ENCODE data around the gene ZNF350. TPM values are rescaled to one million over a fixed set of nuclear protein-coding genes. Genes with fewer than 3 reads are reported as not detected.

Gene ZNF350
- total and polyA plus RNA-seq, 2 of the 13 experiments (the other 11 are each of a cell fraction or from before 2014, with no cell fraction given), result 3.7 to 6.9 TPM

- TF ChIP-seq ZBTB25 (CRISPR knock-in tag; IDR thresholded peaks at IDR 0.05) (no peak), FOSL2 (CRISPR knock-in tag; IDR thresholded peaks at IDR 0.05) (peak; percentile 20; the same call in 1 of the 2 replicates), TCF7 (IDR thresholded peaks at IDR 0.05; ENCODE audit: low read depth) (peak; percentile 69; the same call in 1 of the 2 replicates), ZNF850 (CRISPR knock-in tag; conservative IDR thresholded peaks at IDR 0.05) (no peak), ZNF709 (CRISPR knock-in tag; IDR thresholded peaks at IDR 0.05) (0 out of 2 replicates have a peak, but pooled peaks have one; percentile 55), RBM39 (IDR thresholded peaks at IDR 0.05; ENCODE audit: low read depth, low read length, poor library complexity, severe bottlenecking) (no peak), ZNF652 (CRISPR knock-in tag; IDR thresholded peaks at IDR 0.05; ENCODE audit: borderline replicate concordance, low read depth) (no peak), RBM22 (optimal IDR thresholded peaks at IDR 0.05; ENCODE audit: low read length) (no peak), PRPF4 (IDR thresholded peaks at IDR 0.05; ENCODE audit: low read depth, low read length, poor library complexity, severe bottlenecking) (no peak), ZNF580 (CRISPR knock-in tag; IDR thresholded peaks at IDR 0.05; ENCODE audit: borderline replicate concordance, low read depth) (no peak; the same call in 1 of the 2 replicates), FOXC1 (CRISPR knock-in tag; IDR thresholded peaks at IDR 0.05; ENCODE audit: borderline replicate concordance) (no peak; the same call in 1 of the 2 replicates), ZNF703 (CRISPR knock-in tag; IDR thresholded peaks at IDR 0.05; ENCODE audit: borderline replicate concordance) (no peak), KLF6 (CRISPR knock-in tag; IDR thresholded peaks at IDR 0.05) (no peak), TEAD3 (CRISPR knock-in tag; optimal IDR thresholded peaks at IDR 0.05; ENCODE audit: borderline replicate concordance) (peak; percentile 49), ZC3H4 (CRISPR knock-in tag; IDR thresholded peaks at IDR 0.05; ENCODE audit: borderline replicate concordance) (no peak), NFYB (CRISPR knock-in tag; IDR thresholded peaks at IDR 0.05) (no peak), AHR (CRISPR knock-in tag; IDR thresholded peaks at IDR 0.05) (no peak), ZNF577 (CRISPR knock-in tag; IDR thresholded peaks at IDR 0.05; ENCODE audit: borderline replicate concordance, low read depth) (no peak), ZSCAN22 (CRISPR knock-in tag; IDR thresholded peaks at IDR 0.05) (no peak), CBFB (CRISPR knock-in tag; IDR thresholded peaks at IDR 0.05) (no peak), SALL2 (CRISPR knock-in tag; IDR thresholded peaks at IDR 0.05) (no peak)
- TF ChIP-seq, protein P1, sequence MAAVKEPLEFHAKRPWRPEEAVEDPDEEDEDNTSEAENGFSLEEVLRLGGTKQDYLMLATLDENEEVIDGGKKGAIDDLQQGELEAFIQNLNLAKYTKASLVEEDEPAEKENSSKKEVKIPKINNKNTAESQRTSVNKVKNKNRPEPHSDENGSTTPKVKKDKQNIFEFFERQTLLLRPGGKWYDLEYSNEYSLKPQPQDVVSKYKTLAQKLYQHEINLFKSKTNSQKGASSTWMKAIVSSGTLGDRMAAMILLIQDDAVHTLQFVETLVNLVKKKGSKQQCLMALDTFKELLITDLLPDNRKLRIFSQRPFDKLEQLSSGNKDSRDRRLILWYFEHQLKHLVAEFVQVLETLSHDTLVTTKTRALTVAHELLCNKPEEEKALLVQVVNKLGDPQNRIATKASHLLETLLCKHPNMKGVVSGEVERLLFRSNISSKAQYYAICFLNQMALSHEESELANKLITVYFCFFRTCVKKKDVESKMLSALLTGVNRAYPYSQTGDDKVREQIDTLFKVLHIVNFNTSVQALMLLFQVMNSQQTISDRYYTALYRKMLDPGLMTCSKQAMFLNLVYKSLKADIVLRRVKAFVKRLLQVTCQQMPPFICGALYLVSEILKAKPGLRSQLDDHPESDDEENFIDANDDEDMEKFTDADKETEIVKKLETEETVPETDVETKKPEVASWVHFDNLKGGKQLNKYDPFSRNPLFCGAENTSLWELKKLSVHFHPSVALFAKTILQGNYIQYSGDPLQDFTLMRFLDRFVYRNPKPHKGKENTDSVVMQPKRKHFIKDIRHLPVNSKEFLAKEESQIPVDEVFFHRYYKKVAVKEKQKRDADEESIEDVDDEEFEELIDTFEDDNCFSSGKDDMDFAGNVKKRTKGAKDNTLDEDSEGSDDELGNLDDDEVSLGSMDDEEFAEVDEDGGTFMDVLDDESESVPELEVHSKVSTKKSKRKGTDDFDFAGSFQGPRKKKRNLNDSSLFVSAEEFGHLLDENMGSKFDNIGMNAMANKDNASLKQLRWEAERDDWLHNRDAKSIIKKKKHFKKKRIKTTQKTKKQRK (IDR thresholded peaks at IDR 0.05; ENCODE audit: low read length), result no peak
- TF ChIP-seq, protein P2, sequence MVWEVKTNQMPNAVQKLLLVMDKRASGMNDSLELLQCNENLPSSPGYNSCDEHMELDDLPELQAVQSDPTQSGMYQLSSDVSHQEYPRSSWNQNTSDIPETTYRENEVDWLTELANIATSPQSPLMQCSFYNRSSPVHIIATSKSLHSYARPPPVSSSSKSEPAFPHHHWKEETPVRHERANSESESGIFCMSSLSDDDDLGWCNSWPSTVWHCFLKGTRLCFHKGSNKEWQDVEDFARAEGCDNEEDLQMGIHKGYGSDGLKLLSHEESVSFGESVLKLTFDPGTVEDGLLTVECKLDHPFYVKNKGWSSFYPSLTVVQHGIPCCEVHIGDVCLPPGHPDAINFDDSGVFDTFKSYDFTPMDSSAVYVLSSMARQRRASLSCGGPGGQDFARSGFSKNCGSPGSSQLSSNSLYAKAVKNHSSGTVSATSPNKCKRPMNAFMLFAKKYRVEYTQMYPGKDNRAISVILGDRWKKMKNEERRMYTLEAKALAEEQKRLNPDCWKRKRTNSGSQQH (CRISPR knock-in tag; IDR thresholded peaks at IDR 0.05; ENCODE audit: low read depth), result peak; percentile 65; the same call in 1 of the 2 replicates
- TF ChIP-seq, protein P3, sequence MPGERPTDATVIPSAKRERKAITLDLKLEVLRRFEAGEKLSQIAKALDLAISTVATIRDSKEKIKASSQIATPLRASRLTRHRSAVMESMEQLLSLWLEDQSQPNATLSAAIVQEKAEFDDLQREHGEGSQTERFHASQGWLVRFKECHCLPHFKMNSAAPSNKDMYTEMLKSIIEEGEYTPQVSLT (CRISPR knock-in tag; IDR thresholded peaks at IDR 0.05; ENCODE audit: borderline replicate concordance, low read depth), result no peak
Observed at GRCh38 chr19:52007806-52008557, 21.3 kb upstream of the ZNF350 start, which contains the start of gene ZNF615 (continued).

All from HepG2 (cell line).